ENCODE data around the gene PTPN7.
"Not testable (repeated sequence)": the region's sequence is repeated elsewhere in the genome, so short reads cannot be mapped to it uniquely, and the experiment has no call there.

PTPN7 gene

GRCh38 chr1:202122639-202123335 is 37.6 kb downstream of the PTPN7 start, which contains the start of gene GPR37L1:
TSS of gene GPR37L1 (plus strand) at chr1:202122917. CDS start at chr1:202122964, 47 bp downstream.
- H3K4me3 ChIP-seq (ENCODE audit: low read depth, low read length), result no peak within 1 kb of the TSS
- TF ChIP-seq CTCF (IDR thresholded peaks at IDR 0.05; ENCODE audit: control insufficient read depth, extremely low read depth, insufficient read depth), result peak; percentile 65
- no peak for DNase-seq (ENCODE audit: low read depth)

GRCh38 chr1:202121006-202121405 is 39.4 kb downstream of the PTPN7 start:
- no peak for DNase-seq (ENCODE audit: low read depth)
- no peak overlapping the region for H3K4me3 ChIP-seq (ENCODE audit: low read depth, low read length)
- TF ChIP-seq CTCF (IDR thresholded peaks at IDR 0.05; ENCODE audit: control insufficient read depth, extremely low read depth, insufficient read depth), result no peak

- no peak overlapping the region for H3K4me3 ChIP-seq (ENCODE audit: low read depth, low read length)
- no peak for DNase-seq (ENCODE audit: low read depth)
- no peak for TF ChIP-seq CTCF (IDR thresholded peaks at IDR 0.05; ENCODE audit: control insufficient read depth, extremely low read depth, insufficient read depth)
These were observed 42.5 kb downstream of the PTPN7 start for GRCh38 chr1:202117898-202118371.

GRCh38 chr1:202116287-202116686 is 44.1 kb downstream of the PTPN7 start:
- TF ChIP-seq CTCF (IDR thresholded peaks at IDR 0.05; ENCODE audit: control insufficient read depth, extremely low read depth, insufficient read depth), result no peak
- no peak for DNase-seq (ENCODE audit: low read depth)
- H3K4me3 ChIP-seq (ENCODE audit: low read depth, low read length), result no peak overlapping the region

- no peak overlapping the region for H3K4me3 ChIP-seq (ENCODE audit: low read depth, low read length)
- no peak for TF ChIP-seq CTCF (IDR thresholded peaks at IDR 0.05; ENCODE audit: control insufficient read depth, extremely low read depth, insufficient read depth)
- no peak for DNase-seq (ENCODE audit: low read depth)
These were observed 46.6 kb downstream of the PTPN7 start for GRCh38 chr1:202113690-202114300.

- no peak for TF ChIP-seq CTCF (IDR thresholded peaks at IDR 0.05; ENCODE audit: control insufficient read depth, extremely low read depth, insufficient read depth)
- no peak for DNase-seq (ENCODE audit: low read depth)
- H3K4me3 ChIP-seq (ENCODE audit: low read depth, low read length), result no peak overlapping the region
These were observed 47.3 kb downstream of the PTPN7 start for GRCh38 chr1:202112859-202113689.

- DNase-seq (ENCODE audit: low read depth); H3K4me3 ChIP-seq (ENCODE audit: low read depth, low read length): not testable (repeated sequence)
These were observed 48.8 kb downstream of the PTPN7 start for GRCh38 chr1:202111589-202111988.
